ENCODE data around the gene PXDN. TPM values are rescaled to one million over a fixed set of nuclear protein-coding genes. Genes with fewer than 3 reads are reported as not detected.

Gene PXDN
- total and polyA plus RNA-seq, 2 of the 4 experiments (the other 2 are of a cell fraction), result 153 to 332 TPM

DNA sequence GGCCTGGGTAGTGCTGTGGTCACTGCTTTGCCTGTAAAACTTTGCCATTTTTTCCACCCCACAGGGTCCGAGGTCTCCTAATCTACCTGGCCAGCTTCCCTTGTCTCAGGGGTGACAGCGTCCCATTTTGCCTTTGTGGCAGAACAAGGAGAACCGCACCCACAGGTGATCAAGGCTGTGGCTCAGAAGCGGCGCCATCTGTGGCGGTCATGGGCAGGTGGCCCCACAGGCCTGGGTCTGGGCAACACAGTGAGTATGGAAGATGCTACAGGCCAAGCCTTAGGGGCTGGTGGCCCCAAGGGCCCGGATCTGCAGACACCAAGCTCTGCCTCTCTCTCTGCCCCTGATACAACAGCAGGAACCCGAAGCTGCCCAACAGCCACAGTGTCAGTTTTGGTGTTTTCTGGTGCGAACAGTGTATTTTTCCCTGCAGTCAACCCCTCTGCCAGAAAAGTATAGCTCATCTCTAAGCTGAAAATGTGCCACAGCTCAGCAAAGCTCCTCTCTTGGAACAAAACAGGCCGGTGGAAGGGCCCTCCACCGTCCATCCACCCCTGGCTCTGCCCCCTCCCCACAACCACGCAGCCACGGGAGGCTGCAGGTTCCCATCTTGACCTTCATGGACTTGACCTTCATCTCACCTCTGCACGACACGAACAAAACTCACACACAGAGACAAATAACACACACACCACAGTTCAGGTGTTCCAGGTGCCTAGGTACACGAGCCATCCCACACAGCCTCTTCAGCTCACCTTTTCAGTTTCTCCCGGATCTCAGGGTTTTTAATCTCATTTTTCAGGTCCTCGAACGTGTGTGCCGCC, 96.7 kb downstream of the PXDN start:
- Histone ChIP-seq H3K14ac (replicated peaks; ENCODE audit: low read depth, low read length) (no peak overlapping the region), H3K4me1 (ENCODE audit: control insufficient read depth, insufficient read depth, low read length) (peaks cover 22% of the 10 kb centered on the region), H3K36me3 (ENCODE audit: control insufficient read depth, insufficient read depth, low read length) (peaks cover 77% of the 10 kb centered on the region), H3K79me1 (ENCODE audit: low read depth in 1 of 2, low read length in 2 of 2) (peaks cover 51 to 92% of the 10 kb centered on the region in 2 experiments), H3K18ac (ENCODE audit: low read depth, low read length) (no peak overlapping the region), H2AFZ (replicated peaks; ENCODE audit: low read length, poor library complexity) (no peak overlapping the region), H2BK5ac (ENCODE audit: low read depth, low read length, poor library complexity, severe bottlenecking) (no peak overlapping the region), H4K8ac (ENCODE audit: low read depth in 2 of 2, low read length in 2 of 2) (no peak overlapping the region), H4K91ac (ENCODE audit: insufficient read depth, low read depth, low read length) (no peak overlapping the region), H3K9me1 (ENCODE audit: insufficient read depth, low read length) (peaks cover 21% of the 10 kb centered on the region), H2AK5ac (ENCODE audit: low read depth, low read length) (no peak overlapping the region), H2BK15ac (ENCODE audit: low read depth, low read length) (no peak overlapping the region), H2AK9ac (replicated peaks; ENCODE audit: low read depth, low read length, poor library complexity) (no peak overlapping the region), H3K4me2 (ENCODE audit: low read depth, low read length) (no peak overlapping the region), H3K9me3 (ENCODE audit: control insufficient read depth, insufficient read depth, low read length) (no peaks in the 10 kb centered on the region), H3K27ac (ENCODE audit: insufficient read depth, low read length) (no peak overlapping the region), H3K9ac (ENCODE audit: low read depth, low read length) (no peak overlapping the region), H3K56ac (ENCODE audit: extremely low read depth, insufficient read depth, low read length) (no peak overlapping the region), H2BK120ac (ENCODE audit: low read depth, low read length) (no peak overlapping the region), H3K4me3 (ENCODE audit: insufficient read depth, low read depth, low read length) (no peak overlapping the region), H2BK20ac (ENCODE audit: low read depth, low read length) (no peak overlapping the region), H4K20me1 (ENCODE audit: insufficient read depth, low read length) (peaks cover 52% of the 10 kb centered on the region), H3K27me3 (ENCODE audit: control insufficient read depth, insufficient read depth, low read length) (no peaks in the 10 kb centered on the region), H3K4ac (ENCODE audit: low read depth, low read length) (no peak overlapping the region; the same call in 1 of the 2 replicates), H4K5ac (ENCODE audit: low read depth, low read length) (no peak overlapping the region), H3K23ac (ENCODE audit: low read depth, low read length) (no peak overlapping the region)
- ATAC-seq (ENCODE audit: low read depth), result no peak
- intact Hi-C loops (cut with micrococcal nuclease), result no loop called here
- 95% methylated on average over 9 of the region's 20 CpGs; no CpG with 5 or more reads in 1 of the 2 experiments for WGBS, 2 experiments (ENCODE audit: extremely low coverage in 2 of 2, insufficient read length in 1 of 2)
- ChIA-PET POLR2A (ENCODE audit: unreplicated experiment) (no interaction called here), CTCF (no interaction called here)
- dilution Hi-C loops (cut with HindIII; ENCODE audit: low sequenced_read_pairs, unreplicated experiment), result no loop called here
- in situ Hi-C loops (cut with MboI; ENCODE audit: low sequenced_read_pairs), result no loop called here
- no peak for DNase-seq
- BruUV-seq (replicated peaks), result no TSS peak
- TF ChIP-seq USF2 (IDR thresholded peaks at IDR 0.05; ENCODE audit: low read depth, low read length) (no peak), MXI1 (IDR thresholded peaks at IDR 0.05; ENCODE audit: borderline replicate concordance, low read depth, low read length) (no peak), RFX5 (IDR thresholded peaks at IDR 0.05; ENCODE audit: low read depth, low read length) (no peak), RCOR1 (IDR thresholded peaks at IDR 0.05; ENCODE audit: insufficient replicate concordance, low read length) (no peak), MAFK (IDR thresholded peaks at IDR 0.05; ENCODE audit: low read depth, low read length) (no peak), POLR2A (IDR thresholded peaks at IDR 0.05; ENCODE audit: low read depth, low read length) (no peak), FOS (IDR thresholded peaks at IDR 0.05; ENCODE audit: low read depth, low read length) (no peak), BHLHE40 (IDR thresholded peaks at IDR 0.05; ENCODE audit: low read depth, low read length) (no peak), MAZ (IDR thresholded peaks at IDR 0.05; ENCODE audit: borderline replicate concordance, low read depth, low read length) (no peak), SMC3 (IDR thresholded peaks at IDR 0.05; ENCODE audit: low read depth, low read length) (no peak), CEBPB (IDR thresholded peaks at IDR 0.05; ENCODE audit: low read depth, low read length) (no peak), NFE2L2 (IDR thresholded peaks at IDR 0.05; ENCODE audit: low read depth, low read length) (no peak), CTCF (conservative IDR thresholded peaks at IDR 0.05; ENCODE audit: low read depth, low read length) (no peak), RAD21 (IDR thresholded peaks at IDR 0.05; ENCODE audit: low read length) (no peak)
- TF ChIP-seq, protein P1, sequence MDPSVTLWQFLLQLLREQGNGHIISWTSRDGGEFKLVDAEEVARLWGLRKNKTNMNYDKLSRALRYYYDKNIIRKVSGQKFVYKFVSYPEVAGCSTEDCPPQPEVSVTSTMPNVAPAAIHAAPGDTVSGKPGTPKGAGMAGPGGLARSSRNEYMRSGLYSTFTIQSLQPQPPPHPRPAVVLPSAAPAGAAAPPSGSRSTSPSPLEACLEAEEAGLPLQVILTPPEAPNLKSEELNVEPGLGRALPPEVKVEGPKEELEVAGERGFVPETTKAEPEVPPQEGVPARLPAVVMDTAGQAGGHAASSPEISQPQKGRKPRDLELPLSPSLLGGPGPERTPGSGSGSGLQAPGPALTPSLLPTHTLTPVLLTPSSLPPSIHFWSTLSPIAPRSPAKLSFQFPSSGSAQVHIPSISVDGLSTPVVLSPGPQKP (IDR thresholded peaks at IDR 0.05; ENCODE audit: borderline replicate concordance, low read depth, low read length), result no peak
